DMS53 (cell line): Measurements from ENCODE around the gene FHL2.

Experiments
- DNase-seq: peaks from one replicate; lab custom pipeline; 2025; lab: John Stamatoyannopoulos, UW

Gene FHL2

DNA sequence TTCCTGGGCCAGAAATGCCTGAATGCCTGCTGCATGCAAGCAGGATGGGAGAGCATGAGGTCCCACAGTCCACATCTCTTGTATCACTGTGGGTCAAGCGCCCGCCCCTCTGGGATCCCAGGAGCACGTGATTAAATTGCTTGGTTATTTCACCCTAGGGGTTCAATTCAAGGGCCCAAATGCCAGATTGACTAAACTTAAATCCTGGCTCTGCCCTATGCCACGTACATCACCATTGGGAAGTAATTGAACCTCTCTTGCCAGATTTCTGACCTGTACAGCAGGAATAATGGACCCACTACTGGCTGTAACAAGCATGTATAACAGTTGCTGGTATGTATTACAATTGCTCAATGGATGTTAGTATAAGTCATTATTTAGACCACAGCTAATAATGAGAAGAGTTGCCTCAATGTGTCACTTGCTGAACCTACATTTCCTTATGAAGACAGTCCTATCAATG, 19.9 kb downstream of the FHL2 start:
- DNase-seq = no peak

DNA sequence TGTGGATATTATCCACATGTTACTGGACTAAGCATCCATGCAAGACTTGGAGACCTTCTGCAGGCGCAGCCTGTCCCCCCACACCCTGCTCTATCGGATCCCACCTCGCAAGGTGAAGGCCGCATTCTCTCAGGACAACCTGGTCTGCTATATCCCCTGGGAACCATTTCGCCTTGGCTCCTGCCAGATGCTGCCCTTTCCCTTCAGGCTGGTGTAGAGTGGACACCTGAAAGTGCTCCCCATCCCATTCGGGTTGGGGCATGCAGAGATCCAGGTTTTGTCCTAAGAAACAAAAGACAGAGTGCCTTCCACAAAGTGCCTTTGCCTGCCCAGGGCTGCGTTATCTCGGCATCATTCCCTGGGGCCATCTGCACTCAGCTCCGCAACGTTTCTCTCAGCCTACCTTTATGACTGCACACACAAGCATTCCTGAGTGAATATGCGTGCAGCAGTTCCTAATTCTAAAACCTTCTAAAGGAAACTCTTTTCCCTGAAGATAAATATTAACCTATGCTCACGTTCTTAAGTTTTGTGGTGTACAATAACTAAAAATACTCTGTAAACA, 20.5 kb downstream of the FHL2 start:
- no peak for DNase-seq

DNA sequence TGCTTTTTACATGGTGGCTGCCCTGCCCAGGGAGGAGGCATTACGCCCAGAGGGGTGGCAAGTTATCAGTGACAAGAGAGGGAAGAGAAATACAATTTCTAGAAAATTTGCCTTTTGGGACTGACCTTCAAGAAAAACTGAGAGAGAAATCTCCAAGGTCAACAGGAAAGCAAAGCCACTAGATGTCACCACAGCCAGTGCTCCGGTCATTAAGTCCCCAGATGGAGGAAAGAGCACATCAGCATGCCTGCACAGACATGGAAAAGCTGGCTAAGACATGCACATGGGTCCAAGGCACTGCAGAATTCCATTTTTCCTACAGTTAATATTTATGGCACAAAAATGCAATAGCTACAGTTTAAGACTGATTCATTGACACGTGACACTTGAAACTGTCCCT, 21.0 kb downstream of the FHL2 start:
- peak; percentile 50 for DNase-seq

DNA sequence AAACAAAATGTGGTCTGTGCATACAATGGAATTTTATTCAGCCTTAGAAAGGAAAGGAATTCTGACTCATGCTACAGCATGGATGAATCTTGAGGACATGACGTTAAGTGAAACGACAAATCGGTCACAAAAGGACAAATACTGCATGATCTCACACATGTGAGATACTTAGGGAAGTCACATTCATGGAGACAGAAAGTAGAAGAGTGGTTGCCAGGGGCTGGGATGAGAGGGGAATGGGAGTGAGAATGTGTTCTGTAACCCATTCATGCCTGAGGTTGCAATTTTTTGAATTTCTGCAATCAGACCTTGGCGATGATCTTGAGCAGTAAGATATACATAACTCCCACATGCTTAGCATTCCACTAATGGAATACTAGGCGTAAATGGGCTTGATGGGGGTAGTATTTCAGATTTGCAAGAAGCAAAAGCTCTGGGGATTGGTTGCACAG, 22.0 kb downstream of the FHL2 start:
- DNase-seq = no peak

DNA sequence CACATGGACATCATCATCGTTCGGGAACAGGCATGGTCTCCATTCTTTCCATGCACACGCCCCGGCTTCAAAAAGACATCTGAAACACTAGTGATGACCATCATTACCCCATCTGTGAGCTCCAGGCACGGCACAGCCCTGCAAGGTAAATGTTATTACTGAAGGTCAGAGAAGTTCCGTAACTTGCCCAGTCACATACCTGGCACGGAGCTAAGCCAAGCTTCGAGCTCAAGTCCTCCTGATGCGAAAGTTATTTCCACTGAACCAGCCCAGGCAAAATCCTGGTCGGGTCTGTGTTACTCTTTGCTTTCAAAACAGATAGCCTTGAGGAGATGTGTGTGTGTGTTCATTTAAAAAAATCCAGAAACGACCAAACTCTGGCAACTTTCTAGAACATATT, 22.8 kb downstream of the FHL2 start:
- no peak for DNase-seq

DNA sequence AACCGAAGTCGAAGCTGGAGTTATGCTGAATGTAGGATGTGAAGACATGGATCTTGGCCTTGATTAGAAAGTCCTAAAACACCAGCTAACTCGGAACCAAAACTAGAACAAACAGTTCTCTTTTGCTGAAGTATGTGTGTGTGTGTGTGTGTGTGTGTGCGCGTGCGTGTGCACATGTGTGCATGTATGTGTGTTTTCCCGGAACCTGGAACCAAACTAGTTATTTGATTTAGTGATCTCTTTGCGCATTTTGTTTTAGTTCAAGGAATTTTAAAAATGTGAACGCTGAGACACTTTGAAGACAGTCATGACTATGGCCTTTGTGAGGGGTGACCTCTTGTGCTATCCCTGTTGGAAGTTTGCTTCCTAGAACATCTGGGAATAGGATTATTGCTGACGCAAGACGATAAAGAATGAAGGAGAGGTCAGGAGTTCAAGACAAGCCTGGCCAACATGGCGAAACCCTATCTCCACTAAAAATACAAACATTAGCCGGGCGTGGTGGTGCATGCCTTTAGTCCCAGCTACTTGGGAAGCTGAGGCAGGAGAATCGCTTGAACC, 23.8 kb downstream of the FHL2 start:
- DNase-seq = no peak

DNA sequence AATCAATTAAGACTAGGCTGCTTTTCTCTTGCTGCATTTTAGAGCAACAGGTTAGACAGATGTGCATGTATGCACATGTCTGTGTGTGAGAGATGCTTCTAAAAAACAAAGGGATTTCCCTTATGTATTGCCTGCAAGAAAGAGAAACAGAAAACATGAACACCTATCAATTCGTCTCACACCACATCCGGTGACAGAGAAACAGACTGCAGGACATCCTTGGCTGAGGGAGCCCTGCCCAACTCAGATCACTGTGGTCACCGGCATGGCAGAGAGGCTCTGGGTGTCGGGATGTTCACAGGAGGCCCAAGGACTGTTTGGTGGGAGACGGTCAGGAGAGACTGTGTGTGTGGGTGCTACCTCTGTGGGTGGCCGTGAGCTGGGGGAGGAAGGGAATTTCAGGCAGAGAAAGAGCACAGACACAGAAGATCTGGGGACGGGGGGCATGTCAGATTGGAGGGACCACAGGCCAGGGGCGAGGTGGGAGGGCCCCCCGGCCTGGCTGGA, 24.9 kb downstream of the FHL2 start:
- no peak for DNase-seq

DNA sequence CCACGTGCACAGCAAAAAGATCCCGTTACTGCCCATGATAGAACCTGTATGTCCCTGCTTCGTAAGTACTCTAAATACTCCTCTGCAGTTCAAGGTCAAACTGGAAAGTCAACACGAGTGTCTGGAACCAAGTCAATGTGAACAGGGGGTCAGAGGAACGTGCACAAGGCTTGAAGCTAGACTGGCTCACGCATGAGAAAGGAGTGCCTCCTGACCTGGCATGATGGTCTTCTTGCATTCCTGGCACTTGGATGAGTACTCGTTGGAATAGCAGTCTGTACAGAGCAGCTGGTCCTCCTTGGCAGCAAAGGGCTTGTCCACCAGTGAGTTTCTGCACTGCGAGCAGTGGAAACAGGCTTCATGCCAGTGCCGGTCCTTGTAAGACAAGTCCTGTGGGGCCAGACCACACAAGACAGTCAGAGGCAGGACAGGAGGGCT, 25.5 kb downstream of the FHL2 start:
- no peak for DNase-seq

DNA sequence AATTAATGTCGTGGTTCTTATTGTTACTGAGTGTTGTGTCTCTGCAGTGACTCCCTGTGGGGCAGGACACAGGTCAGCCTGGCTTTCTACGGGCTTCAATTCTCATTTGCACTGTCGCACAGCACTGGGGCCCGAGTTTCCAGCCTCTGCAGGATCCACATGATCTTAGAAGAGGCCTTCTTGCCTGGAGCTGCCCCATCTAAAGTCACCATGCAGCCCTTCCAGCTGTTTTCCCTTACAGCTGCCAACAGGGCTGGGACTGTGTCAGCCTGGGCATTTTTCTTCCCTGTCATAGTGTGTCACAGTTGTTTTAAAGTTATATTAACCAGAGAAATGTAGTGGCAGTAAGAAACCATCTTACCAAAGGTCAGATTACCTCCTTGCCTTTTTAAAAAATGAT, 27.0 kb downstream of the FHL2 start:
- DNase-seq = no peak

DNA sequence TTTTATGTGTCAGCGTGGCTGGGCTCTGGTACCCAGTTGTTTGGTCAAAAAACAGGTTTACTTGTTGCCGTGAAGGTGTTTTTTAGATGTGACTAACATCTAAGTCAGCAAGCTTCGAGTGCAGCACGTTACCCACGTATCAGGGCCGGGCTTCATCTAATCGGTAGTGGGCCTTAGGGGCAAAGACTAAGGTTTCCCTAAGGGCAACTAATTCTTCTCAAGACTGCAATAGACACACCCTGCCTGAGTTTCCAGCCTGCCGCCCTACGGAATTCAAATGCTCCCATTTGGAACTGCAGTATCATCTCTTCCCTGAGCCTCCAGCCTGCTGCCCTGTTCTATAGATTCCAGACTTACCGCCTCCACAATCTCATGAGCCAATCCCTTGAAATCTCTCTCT, 27.7 kb downstream of the FHL2 start:
- no peak for DNase-seq

DNA sequence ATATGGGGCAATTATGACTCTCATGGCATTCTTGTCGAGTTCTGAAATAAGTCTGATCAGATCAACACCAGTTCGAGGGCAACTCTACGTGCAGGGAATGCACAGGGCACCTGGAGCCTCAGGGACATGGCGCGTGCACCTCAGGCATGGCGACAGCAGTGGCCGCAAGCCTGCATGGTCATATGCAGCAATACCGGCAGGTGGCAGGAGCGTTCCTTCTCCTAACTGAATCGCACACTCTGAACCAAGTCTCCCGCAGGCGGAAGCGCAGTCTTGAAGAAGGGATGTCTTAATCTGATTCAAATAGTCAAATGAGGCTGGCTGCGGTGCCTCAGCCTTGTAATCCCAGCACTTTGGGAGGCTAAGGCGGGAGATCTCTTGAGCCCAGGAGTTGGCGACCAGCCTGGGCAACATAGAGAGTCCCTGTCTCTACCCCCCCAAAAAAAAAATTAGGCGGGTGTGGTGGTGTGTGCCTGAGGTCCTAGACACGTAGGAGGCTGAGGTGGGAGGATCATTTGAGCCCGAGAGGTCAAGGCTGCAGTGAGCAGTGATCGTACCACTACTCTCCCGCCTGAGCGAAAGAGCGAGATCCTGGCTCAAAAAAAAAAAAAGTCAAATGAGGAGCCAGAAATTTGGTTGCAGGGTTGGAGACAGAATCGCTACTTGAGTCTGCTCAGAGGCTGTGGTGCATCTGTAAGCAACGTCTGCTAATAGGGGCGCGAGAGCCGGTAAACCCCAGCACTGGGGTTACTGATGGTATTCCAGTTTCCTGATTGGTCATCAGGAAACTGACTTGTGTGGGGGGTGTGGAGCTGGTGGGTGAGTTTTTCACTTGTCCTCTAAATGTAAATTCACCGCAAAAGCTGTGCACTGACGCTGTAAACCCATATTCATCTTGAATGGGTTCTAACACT, 28.8 kb downstream of the FHL2 start:
- peak; percentile 95 for DNase-seq

DNA sequence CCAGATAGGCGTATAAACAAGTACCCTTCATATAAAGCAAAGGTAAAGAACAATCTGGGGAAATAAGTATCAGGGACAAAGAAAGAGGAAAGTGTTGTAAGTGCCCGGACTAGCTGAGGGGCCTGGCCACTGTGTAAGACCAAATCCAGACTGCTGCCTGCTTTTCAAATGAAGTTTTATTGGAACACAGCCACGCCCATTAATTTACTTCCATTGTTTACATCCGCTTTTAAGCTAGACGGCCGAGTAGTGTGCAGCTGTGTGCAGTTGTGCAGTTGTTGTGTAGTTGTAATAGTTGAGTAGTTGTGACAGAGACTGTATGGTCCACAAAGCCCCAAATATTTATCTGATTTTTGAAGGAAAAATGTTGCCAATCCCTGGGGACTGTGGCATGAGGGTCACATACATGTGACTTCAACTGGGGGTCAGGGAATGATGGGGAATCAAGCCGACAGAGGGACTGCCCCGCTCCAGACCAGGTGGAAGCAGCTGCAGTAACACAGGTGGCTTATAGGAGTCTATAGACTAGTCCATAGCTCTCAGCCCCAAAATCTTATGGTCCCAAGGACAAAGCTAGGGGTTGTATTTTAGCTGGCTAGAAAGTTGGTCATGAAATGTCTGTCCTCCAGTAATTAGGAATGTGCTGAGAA, 30.0 kb downstream of the FHL2 start:
- no peak for DNase-seq

DNA sequence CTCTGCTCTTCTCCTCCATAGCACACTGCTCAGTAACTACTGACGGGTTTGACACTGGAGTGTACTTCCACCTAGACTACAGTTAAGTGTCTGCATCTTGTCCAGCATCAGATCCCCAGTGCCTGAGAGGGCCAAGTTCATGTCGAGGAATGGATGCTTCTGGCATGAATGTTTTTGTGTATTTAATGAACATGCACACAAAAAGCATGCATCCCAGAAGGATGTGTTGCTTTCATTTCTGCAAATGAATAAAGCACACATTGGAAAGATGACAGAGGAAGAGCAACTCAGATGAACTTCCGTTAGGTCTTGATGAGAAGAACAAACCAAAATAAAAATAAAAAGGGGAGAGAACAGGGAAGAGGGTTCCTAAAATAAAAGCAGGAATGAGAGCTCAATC, 33.6 kb downstream of the FHL2 start:
- DNase-seq = no peak

DNA sequence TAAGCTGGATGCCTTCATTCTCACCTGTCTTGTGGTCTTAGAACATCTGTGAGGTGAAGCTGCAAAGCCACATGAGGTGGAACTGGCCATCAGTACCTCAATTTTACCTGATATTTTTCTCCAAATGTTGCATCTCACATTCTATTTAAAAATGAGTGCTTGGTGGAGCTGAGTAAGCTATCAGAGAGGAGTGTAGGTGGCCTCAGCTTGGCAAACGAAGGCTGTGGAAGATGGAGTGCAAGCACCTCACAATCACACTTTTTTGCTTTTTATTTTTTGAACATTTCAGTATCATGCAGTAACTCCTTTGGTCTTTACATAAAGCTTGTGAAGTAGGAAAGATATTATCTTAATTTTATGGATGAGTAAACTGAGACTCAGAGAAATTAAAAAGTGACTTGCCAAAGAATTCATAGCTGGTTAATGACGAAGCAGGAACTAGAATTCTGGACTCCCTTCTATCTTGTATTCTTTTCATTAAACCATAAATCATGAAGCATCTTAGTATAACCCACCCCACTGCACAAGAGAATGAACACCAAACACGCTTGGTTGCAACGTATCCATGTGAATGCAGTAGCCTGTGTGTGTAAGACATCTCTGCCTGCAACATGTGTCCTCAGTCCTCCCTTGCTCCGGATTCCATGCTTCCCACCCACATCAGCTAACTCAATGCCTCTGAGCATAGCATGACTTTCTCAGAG, 34.3 kb downstream of the FHL2 start:
- no peak for DNase-seq

DNA sequence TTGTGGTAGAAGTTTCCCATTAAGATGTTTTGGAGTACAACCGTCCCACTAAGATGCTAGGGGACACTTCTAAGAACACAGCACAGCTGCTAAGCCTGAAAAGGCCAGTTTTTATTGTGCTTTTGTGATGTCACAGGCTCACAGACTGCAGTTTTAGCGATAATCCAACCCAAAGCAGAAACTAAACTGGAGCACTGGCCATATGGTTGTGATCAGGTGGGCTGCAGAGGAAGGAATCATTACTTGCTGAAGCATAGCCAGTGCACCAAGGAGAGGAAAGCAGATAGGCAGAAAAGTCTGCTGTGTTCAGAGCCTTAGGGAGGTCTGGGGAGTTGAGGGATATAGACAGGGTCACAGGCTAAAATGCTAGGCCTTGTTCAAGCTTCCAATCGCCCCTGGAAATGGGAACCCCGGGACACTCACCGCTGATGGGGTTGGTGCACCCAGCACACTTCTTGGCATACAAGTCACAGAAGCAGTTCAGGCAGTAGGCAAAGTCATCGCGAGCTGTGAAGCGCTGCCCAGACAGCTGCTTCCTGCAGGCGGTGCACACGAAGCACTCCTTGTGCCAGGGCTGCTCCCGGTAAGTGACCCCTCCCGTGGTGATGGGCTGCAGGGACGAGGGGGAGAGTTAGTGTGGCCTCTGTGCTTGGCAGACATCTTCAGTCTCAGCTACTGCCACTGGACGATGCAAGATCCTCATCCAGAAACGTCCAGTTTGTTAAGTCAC, 35.8 kb downstream of the FHL2 start:
- DNase-seq = no peak

DNA sequence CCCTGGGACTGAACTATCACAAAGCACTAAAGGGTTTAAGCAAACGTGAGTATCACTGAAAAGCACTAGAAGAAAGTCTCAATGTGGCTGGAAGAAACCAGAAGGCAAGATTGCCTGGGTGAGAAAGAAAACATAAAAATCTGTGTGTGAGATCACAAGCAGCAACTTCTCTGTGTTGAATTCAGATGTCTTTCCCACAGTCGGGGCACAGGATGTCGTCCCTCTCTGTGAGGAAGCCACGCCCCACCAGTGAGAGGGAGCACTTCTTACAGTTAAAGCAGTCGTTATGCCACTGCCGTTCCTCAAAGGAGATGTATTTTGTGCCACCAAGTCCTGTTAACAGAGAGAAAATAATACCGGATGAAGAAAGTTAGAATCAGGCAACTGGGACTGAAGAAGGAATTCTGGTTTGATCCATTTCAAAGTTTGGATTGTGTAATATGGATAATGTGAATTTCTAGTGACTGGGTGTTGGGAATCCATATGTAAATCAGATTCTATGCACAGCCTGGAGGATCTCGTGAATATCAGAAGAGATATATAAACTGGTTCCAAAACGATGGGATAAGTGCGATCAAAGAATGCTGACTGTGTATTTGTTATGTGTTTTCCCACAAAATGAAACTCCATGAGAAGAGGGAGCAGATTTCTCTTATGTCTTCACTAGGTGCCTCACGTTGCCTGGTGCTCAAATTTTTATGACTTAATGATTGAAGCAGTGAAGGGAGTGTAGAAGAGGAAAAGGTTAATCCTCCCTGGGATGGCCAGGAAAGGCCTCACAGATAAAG, 37.6 kb downstream of the FHL2 start:
- no peak for DNase-seq

DNA sequence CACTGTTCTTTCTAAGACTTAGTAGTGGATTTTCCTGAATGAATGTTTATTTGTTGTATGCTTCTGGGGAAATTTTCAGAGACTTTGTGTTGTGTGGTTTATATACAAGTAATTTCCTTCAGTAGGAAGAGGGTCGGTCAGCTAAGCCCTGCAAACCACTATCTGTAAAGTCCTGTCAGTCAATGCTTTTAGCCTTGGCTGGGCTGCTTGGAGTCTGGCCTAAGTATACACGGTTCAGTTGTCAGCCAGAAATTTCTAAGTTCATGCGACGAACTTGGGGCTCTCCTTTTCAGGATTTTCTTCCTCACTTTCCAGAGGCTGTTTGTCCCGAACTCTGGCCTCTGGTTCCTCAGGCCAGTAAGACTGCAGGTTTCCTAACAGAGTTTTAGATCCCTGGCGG, 40.3 kb downstream of the FHL2 start:
- DNase-seq = no peak

DNA sequence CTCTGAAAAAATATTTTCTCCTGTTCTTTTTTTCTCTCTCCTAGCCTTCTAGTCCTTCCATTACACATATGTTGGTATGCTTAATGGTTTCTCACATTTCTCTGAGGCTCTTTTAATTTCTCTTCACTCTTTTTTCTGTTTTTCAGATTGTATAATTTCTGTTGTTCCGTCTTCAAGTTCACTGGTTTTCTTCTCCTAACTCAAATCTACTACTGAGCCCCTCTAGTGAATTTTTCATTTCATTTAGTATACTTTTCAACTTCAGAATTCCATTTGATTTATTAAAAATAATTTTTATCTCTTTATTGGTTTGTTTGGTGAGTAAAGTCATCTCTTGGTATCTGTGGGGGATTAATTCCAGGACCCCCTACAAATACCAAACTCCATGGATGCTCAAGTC, 41.7 kb downstream of the FHL2 start:
- no peak for DNase-seq

DNA sequence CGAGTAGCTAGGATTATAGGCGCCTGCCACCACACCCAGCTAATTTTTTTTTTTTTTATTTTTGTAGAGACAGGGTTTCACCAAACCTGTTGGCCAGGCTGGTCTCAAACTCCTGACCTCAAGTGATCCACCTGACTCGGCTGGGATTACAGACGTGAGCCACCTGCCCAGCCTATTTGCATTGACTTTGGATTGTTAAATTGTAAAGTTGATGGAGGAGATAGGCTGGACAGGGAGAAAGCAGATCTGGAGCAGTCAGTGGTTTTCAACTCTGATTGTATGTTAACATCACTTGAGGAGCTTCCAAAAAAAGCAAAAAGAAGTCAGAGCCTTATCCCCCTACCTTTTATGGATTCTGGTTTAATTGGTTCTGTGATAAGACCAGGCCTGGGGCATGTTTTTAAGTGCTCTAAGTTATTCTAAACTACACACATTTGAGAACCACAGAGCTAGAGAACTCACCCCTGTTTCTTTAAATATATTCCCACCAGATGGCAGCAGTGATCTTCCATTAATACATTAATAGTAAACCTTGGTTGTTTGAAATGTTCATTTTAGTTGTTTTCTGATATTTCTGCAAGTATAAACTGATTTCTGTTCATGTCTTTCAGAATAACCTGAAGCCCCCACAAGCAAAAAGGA, 54.0 kb downstream of the FHL2 start:
- peak; percentile 74 for DNase-seq

DNA sequence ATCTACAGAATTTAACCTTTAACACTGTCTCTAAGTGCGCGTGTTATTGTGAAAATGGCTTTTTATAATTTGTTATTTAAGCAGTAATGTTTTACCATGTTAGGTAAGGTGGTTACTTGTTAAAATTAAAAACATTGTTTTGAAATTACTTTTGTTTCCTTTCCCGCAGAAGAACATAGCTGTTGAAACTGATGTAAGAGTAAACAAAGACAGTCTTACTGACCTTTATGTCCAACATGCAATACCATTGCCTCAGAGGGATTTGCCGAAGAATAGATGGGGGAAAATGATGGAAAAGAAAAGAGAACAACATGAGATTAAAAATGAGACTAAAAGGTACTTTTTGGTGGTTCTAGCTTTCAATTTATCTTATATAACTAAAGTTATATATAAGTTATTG, 59.4 kb downstream of the FHL2 start:
- DNase-seq = no peak
